ENCODE data around the gene PSME2. TPM values are rescaled to one million over a fixed set of nuclear protein-coding genes. Genes with fewer than 3 reads are reported as not detected.

PSME2 gene
- total RNA-seq, 4 donors from 2014 or later: 31.3 to 66.6 (median 47.5) TPM

DNA sequence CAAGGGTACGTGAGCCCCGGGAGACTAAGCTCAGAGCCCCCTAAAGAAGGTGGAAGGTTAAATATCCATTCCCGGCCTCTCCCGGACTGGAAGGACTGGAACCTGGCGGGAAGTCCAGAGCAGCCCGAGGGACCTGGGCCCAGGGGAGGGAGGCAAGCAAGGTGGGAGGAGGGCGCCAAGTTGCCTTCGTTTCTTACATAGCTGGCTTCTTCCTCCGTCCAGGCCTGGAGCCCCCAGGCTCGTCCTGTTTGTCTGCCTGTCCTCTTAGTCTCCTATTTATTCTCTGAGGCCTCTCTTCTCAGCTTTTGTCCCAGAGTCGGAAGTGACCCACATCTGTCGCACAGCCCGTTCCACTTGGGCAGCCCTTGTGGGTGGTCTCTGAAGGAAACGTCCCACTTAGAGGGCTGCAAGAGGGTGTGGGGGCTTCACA, 51.6 kb downstream of the PSME2 start:
- H3K27ac ChIP-seq: peak overlapping the region; percentile 92 to 99 (median 94)
- H3K36me3 ChIP-seq: peaks cover 0 to 9% of the 10 kb centered on the region in 2 donors
- peaks cover 10 to 29% of the 10 kb centered on the region in 2 donors for H3K4me1 ChIP-seq
- no peaks in the 10 kb centered on the region for H3K27me3 ChIP-seq
- no peaks in the 10 kb centered on the region for H3K9me3 ChIP-seq
- intact Hi-C loops (cut with DNase I): no loop called here
- DNase-seq: no peak
- H3K4me3 ChIP-seq (replicated peaks in 1 of 3): peak overlapping the region; percentile 52 to 88 (median 79)
- TF ChIP-seq POLR2A (IDR thresholded peaks at IDR 0.05): no peak
- TF ChIP-seq, protein P1, sequence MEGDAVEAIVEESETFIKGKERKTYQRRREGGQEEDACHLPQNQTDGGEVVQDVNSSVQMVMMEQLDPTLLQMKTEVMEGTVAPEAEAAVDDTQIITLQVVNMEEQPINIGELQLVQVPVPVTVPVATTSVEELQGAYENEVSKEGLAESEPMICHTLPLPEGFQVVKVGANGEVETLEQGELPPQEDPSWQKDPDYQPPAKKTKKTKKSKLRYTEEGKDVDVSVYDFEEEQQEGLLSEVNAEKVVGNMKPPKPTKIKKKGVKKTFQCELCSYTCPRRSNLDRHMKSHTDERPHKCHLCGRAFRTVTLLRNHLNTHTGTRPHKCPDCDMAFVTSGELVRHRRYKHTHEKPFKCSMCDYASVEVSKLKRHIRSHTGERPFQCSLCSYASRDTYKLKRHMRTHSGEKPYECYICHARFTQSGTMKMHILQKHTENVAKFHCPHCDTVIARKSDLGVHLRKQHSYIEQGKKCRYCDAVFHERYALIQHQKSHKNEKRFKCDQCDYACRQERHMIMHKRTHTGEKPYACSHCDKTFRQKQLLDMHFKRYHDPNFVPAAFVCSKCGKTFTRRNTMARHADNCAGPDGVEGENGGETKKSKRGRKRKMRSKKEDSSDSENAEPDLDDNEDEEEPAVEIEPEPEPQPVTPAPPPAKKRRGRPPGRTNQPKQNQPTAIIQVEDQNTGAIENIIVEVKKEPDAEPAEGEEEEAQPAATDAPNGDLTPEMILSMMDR (IDR thresholded peaks at IDR 0.05): no peak
- 11 to 13% methylated on average over 13 to 14 of the region's 14 CpGs for WGBS, 2 donors

DNA sequence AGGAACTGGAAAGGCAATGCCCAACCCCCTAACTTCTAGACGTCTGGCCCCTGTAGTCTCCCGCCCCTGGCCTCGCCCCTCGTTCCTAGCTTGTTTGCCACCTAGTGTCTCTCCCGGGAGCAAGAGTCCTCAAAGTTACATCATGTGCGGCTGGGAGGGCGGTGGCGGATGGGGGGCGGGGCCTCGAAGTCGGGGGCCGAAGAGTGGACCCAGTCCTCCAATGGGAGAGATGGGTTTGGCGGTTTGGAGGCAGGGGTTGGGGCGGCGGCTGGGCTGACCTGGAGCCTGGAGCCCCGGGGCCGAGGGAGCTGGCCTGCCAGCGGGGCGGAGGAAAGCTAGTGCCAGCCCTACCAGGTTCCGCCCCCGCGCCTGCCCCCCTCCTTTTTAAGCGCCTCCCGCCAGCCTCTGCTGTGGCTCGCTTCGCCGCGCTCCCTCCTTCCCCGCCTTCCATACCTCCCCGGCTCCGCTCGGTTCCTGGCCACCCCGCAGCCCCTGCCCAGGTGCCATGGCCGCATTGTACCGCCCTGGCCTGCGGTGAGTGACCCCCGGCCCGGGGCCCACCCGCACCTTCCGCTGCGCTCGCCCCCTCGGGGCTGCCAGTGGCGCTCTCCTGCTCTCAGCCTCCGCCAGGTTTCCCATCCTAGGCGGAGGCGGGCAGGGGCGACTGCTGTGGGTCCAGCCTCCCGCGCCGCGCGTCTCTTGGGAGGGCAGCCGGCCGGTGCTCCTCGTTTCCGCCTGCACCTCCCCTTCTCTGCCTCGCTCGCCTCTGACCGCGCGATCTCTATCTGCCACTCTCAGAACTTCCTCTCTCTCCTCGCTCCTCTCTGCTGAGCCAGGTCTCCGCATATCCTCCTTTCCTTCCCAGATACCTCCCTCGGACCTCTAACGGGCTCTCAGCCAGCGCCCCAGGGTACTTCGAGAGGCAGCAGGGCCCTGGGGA, 52.2 kb downstream of the PSME2 start, which contains the start of gene PCK2:
Gene PCK2, plus strand, starts transcription at position 411 of the 940 bp plus-strand sequence. Its CDS starts 95 bp downstream, at position 506.
- TF ChIP-seq, protein P1 (IDR thresholded peaks at IDR 0.05): peak in 3 of 6 experiments; percentile 7 to 23 (median 14)
- peak; percentile 77 to 90 for TF ChIP-seq POLR2A (IDR thresholded peaks at IDR 0.05)
- H3K9me3 ChIP-seq: no peaks in the 10 kb centered on the region
- WGBS, 2 donors: 1% methylated on average over 38 to 57 of the region's 68 CpGs
- H3K27ac ChIP-seq: peak within 1 kb of the TSS; percentile 92 to 99 (median 94)
- peak; percentile 97 to 98 for DNase-seq
- H3K4me1 ChIP-seq: peaks cover 10 to 29% of the 10 kb centered on the region in 2 donors
- intact Hi-C loops (cut with DNase I): no loop called here
- peaks cover 0 to 8% of the 10 kb centered on the region in 2 donors for H3K36me3 ChIP-seq
- H3K27me3 ChIP-seq: no peaks in the 10 kb centered on the region
- peak within 1 kb of the TSS; percentile 52 to 88 (median 79) for H3K4me3 ChIP-seq (replicated peaks in 1 of 3)

Small RNA genes within 50 kb of the gene (microRNA-seq; reads per million reads assigned to microRNA genes)
- not detected for gene MIR7703

Small RNA genes within 50 kb of the gene (small RNA-seq; reads per million reads assigned to genes)
- not detected for gene AL136295.4
- gene IPO4: not detected
- gene IRF9: not detected
- 0.56 reads per million for gene RNA5SP383

Other genes starting within 250 kb of the PSME2 start
- 10 to 100 TPM; 19.2 to 55.7 (median 37.7) TPM for gene DHRS4, start 192.8 kb downstream of the PSME2 start, total RNA-seq
- 10 to 100 TPM in 2 of 4 donors, 1 to 10 TPM in 2; 4.7 to 27.1 (median 12.6) TPM for gene DHRS4L2, start 157.7 kb downstream of the PSME2 start, total RNA-seq
- 1 to 10 TPM in 2 of 4 donors, under 1 TPM in 2; 0.63 to 1.3 (median 0.99) TPM for gene CARMIL3, start 94.6 kb downstream of the PSME2 start, total RNA-seq
- gene CPNE6, start 75.0 kb downstream of the PSME2 start, total RNA-seq: under 1 TPM in 1 of 4 donors, not detected in 3; 0.29 TPM
- 10 to 100 TPM; 29.8 to 47.4 (median 39.3) TPM for gene PCK2, start 52.3 kb downstream of the PSME2 start, total RNA-seq
- 100 to 1,000 TPM in 3 of 4 donors, 10 to 100 TPM in 1; 90.6 to 155 (median 132) TPM for gene DCAF11, start 31.8 kb downstream of the PSME2 start, total RNA-seq
- gene NRL, start 31.7 kb downstream of the PSME2 start, total RNA-seq: 10 to 100 TPM in 2 of 4 donors, 1 to 10 TPM in 2; 2.1 to 11.7 (median 8.4) TPM
- 1 to 10 TPM in 2 of 4 donors, under 1 TPM in 1, not detected in 1; 0.63 to 3.5 (median 2.7) TPM for gene FITM1, start 16.0 kb downstream of the PSME2 start, total RNA-seq
- 100 to 1,000 TPM; 117 to 193 (median 186) TPM for gene PSME1, start 10.4 kb downstream of the PSME2 start, total RNA-seq
- gene EMC9, start 5.0 kb downstream of the PSME2 start, total RNA-seq: 10 to 100 TPM in 3 of 4 donors, 1 to 10 TPM in 1; 8.3 to 25.5 (median 16.9) TPM
- 100 to 1,000 TPM in 1 of 4 donors, 10 to 100 TPM in 3; 30.6 to 106 (median 67.6) TPM for gene RNF31, start 888 bp upstream of the PSME2 start, total RNA-seq
- gene IRF9, start 14.7 kb upstream of the PSME2 start, total RNA-seq: 10 to 100 TPM; 55.1 to 92.3 (median 70.0) TPM
- gene REC8, start 25.5 kb upstream of the PSME2 start, total RNA-seq: 1 to 10 TPM; 4.1 to 7.1 (median 5.4) TPM
- gene IPO4, start 42.2 kb upstream of the PSME2 start, total RNA-seq: 10 to 100 TPM; 28.1 to 49.0 (median 31.3) TPM
- 100 to 1,000 TPM in 3 of 4 donors, 10 to 100 TPM in 1; 92.0 to 114 (median 107) TPM for gene TM9SF1, start 48.8 kb upstream of the PSME2 start, total RNA-seq
- not detected for gene TSSK4, start 59.1 kb upstream of the PSME2 start, total RNA-seq
- gene CHMP4A, start 66.9 kb upstream of the PSME2 start, total RNA-seq: 10 to 100 TPM; 26.5 to 60.2 (median 46.2) TPM
- gene MDP1, start 69.5 kb upstream of the PSME2 start, total RNA-seq: 10 to 100 TPM; 13.1 to 55.9 (median 25.4) TPM
- 100 to 1,000 TPM; 149 to 317 (median 172) TPM for gene NEDD8, start 85.8 kb upstream of the PSME2 start, total RNA-seq
- gene GMPR2, start 86.3 kb upstream of the PSME2 start, total RNA-seq: 100 to 1,000 TPM in 2 of 4 donors, 10 to 100 TPM in 2; 68.8 to 237 (median 110) TPM
- 100 to 1,000 TPM in 1 of 4 donors, 10 to 100 TPM in 3; 67.3 to 101 (median 71.6) TPM for gene TINF2, start 96.0 kb upstream of the PSME2 start, total RNA-seq
- gene TGM1, start 116.6 kb upstream of the PSME2 start, total RNA-seq: 1 to 10 TPM; 1.9 to 2.8 (median 2.0) TPM
- 10 to 100 TPM; 29.8 to 44.8 (median 33.5) TPM for gene RABGGTA, start 125.0 kb upstream of the PSME2 start, total RNA-seq
- gene DHRS1, start 153.2 kb upstream of the PSME2 start, total RNA-seq: 10 to 100 TPM; 35.2 to 59.3 (median 38.3) TPM
- 10 to 100 TPM; 16.4 to 22.3 (median 20.7) TPM for gene NOP9, start 153.2 kb upstream of the PSME2 start, total RNA-seq
- 10 to 100 TPM in 1 of 4 donors, 1 to 10 TPM in 3; 4.6 to 13.0 (median 9.5) TPM for gene CIDEB, start 161.4 kb upstream of the PSME2 start, total RNA-seq
- 10 to 100 TPM in 2 of 4 donors, 1 to 10 TPM in 2; 6.8 to 18.5 (median 10.9) TPM for gene LTB4R2, start 163.5 kb upstream of the PSME2 start, total RNA-seq
- gene LTB4R, start 164.9 kb upstream of the PSME2 start, total RNA-seq: 1 to 10 TPM; 4.2 to 7.4 (median 4.3) TPM
- 10 to 100 TPM; 35.2 to 65.4 (median 48.8) TPM for gene ADCY4, start 188.5 kb upstream of the PSME2 start, total RNA-seq
- gene RIPK3, start 193.4 kb upstream of the PSME2 start, total RNA-seq: 10 to 100 TPM; 12.4 to 21.3 (median 18.4) TPM
- 10 to 100 TPM; 19.4 to 41.3 (median 38.6) TPM for gene NFATC4, start 221.6 kb upstream of the PSME2 start, total RNA-seq